ENCODE data around the gene SECTM1. TPM values are rescaled to one million over a fixed set of nuclear protein-coding genes. Genes with fewer than 3 reads are reported as not detected.
"Not testable (repeated sequence)": the region's sequence is repeated elsewhere in the genome, so short reads cannot be mapped to it uniquely, and the experiment has no call there.

SECTM1 gene
- total RNA-seq, 1 experiment from 2014 or later, result 0.51 TPM

DNA sequence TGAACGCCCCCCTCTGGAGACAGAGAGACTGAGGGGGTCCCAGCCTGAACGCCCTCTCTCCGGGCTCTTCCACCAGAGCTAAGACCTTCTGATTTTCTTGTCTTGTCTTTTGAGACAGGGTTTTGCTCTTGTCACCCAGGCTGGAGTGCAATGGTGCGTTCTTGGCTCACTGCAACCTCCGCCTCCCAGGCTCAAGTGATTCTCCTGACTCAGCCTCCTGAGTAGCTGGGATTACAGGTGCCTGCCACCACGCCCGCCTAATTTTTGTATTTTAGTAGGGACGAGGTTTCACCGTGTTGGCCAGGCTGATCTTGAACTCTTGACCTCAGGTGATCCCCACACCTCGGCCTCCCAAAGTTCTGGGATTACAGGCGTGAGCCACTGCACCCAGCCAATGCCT, 14.4 kb upstream of the SECTM1 start:
- DNase-seq (ENCODE audit: low read depth), result not testable (repeated sequence)

GRCh38 chr17:82346342-82347300, 13.1 kb upstream of the SECTM1 start:
- DNase-seq (ENCODE audit: low read depth), result no peak

- DNase-seq (ENCODE audit: low read depth), result no peak
These were observed 11.8 kb upstream of the SECTM1 start for GRCh38 chr17:82345151-82345976.

DNA sequence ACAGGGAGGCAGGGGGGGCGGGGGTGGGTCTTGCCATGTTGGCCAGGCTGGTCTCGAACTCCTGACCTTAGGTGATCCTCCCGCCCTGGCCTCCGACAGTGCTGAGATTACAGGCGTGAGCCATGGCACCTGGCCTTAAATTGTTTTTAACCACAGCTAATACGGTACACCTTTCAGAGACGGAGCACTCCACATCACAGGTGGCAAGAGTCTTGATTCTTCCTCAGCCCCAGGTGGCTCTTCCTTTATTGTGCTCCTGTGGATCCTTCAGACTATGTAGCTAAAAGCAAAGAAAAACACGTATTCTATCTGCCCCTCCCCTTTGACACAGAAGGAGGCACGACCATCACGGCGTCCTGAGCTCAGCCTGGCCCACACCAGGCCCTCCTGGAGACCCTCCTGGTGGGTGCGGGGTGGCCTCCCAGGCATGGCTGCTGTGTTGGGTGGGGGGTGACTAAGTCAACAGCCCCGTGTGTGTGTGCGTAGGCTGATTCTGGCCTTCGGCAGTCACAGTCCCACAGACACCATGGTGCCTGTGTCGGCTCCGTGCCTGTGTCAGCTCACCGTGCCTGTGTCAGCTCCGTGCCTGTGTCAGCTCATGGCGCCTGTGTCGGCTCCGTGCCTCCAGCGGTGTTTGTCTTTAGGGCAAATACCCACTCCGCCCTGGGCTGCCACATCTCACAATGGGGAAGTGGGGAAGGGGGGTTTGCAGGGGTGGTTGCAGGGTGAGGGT, 10.8 kb upstream of the SECTM1 start:
- no peak for DNase-seq (ENCODE audit: low read depth)

- no peak for DNase-seq (ENCODE audit: low read depth)
These were observed 10.0 kb upstream of the SECTM1 start for GRCh38 chr17:82343560-82343959.

GRCh38 chr17:82342361-82343079, 9.0 kb upstream of the SECTM1 start:
- no peak for DNase-seq (ENCODE audit: low read depth)

DNA sequence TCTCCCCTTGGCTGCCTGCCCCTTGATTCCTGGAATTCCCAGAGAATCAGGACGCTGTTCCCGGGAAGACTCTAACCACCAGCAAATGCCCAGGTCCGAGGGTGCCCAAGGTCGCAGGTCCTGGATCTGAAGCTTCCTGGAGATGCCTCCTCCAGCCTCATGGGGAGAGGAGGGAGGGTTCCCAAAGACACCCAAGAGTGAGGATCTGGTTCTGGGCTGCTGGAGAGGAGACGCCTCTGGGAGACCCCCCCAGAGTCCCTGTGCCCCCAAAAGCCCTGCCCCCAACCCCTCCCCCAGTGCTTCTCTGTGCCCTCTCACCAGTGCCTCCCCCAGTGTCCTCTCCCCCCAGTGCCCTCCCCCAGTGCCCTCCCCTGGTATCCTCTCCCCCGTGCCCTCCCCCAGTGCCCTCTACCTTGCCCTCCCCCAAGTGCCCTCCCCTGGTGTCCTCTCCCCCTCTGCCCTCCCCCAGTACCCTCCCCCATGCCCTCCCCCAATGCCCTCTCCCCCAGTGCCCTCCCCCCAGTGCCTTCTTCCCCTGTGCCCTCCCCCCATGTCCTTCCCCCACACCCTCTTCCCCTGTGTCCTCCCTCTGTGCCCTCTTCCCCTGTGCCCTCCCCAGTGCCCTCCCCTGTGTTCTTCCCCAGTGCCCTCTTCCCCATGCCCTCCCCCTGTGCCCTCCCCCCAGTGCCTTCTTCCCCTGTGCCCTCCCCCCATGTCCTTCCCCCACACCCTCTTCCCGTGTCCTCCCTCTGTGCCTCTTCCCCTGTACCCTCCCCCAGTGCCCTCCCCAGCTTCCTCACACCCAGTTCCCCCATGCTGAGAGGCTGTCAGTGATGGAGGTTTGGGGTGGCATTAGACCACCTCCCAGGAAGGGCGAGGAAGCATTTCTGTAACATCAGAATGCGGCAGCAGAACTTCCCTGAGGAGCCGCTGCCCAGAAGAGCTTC, 6.3 kb upstream of the SECTM1 start:
- no peak for DNase-seq (ENCODE audit: low read depth)

GRCh38 chr17:82338858-82339633, 5.5 kb upstream of the SECTM1 start:
- DNase-seq (ENCODE audit: low read depth), result peak; percentile 80

- DNase-seq (ENCODE audit: low read depth), result peak; percentile 39
These were observed 1.2 kb upstream of the SECTM1 start for GRCh38 chr17:82334622-82335394.

DNA sequence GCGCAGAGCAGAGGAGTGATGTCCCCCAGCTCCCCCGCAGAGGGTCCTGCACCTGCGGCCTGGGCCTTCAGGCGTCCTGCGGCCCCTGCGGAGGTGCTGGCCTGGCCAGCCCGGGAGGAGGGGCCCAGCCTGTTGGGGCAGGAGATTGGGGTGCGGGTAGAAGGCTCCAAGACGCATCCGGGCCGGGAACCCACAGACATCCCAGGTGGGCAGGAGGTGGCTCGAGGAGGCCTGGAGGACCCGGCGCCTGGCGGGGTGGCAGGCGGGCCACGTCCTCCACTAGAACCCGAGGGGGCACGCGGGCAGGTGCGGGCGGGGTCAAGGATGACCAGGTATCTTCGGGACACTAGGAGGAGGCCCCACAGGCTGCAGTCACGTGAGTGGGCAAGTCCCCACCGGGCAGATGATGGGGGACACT, 647 bp upstream of the SECTM1 start:
- DNase-seq (ENCODE audit: low read depth), result no peak

DNA sequence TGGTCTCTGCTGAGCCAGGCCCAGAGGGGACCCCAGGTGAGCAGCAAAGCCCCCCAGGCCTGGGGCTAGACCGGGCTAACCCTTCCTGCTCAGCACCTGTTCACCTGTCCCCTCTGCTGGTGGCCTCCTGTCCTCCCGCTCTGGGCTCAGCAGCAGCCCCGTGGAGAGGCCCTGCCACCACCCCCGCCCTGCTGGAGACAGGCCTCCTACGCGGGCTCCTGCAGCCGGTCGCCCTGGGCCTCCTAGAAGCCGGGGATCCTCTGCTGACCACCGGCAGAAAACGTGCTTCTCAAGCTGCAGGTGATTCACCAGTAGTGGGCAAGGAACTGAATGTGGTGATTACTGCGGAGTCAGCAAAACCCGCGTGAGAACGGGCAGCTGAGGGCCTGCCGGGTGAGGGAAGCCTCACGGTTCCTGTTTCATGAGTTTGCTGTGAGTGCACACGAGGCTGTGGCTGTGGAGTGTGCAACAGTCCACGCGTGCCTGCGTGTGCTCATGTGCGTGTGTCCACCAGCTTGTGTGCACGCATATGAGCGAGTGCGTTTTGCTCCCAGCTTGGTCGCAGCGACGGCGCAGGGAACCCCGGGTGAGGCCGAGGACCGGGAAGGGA, 792 bp downstream of the SECTM1 start:
- DNase-seq (ENCODE audit: low read depth), result peak; percentile 61

DNA sequence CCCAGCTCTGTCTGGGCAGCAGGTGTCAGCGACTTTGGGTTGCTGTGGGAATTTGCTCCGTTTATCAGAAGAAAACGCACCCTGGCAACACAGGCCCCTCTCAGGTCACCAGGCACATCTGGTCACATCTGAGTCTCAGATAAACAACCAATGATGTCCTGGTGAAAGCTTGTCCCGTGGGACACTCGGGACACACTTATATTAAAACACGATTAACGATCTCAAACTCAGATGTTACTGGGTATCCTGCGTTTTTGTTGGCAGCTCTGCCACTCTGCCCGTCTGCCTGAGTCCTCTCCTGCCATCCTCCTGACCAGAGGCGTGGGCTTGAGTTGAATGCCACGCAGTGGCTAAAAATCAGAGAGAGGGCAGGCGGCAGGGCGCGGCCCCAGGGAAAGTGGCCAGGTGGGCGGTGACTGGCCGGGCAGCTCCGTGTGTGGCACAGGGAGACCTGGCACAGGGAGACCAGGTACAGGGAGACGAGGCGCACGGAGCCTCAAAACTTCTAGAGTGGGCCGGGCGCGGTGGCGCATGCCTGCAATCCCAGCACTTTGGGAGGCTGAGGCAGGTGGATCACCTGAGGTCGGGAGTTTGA, 2.1 kb downstream of the SECTM1 start:
- no peak for DNase-seq (ENCODE audit: low read depth)

DNA sequence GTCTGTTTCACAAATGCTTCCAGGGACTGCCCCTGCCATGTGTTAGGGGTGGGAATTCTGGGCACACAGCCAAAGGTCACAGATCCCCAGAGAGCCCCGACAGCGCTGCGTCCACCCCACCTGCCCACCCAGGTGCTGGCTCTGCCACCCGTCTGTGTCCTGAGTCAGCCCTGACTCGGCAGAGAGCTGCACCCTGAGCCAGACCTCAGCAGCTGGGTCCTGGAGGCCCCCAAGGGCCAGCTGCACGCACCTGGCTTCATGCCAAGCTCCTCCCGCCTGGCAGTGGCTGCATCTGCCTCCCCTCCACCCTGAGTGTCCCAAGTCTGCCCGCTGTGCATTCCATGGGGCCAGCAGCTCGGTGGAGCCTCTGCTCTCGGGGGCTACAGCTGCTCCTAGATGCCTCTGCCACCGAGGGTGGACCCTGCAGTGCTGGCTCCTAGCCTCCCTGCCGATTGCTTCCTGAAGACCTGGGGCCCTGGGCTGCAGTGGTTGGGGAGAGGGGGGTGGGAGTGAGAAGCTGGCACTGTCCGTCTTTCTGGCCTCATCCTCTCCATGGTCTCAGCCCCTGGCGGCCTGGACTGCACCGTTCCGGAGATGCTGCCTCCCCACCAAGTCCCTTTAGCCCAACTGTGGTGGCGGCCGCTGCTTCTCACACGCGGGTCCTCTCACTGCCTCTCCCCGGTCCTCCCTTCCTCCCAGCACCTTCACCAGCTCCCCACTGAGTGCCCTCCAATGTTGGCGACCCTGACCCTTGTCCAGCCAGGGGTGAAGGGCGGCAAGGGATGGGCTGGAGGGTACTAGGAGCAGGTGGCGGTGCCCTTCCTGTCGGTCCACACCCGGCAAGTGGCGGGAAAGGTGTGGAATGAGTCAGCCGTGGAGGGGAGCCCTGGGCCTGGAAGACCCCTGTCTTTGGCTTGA, 3.0 kb downstream of the SECTM1 start:
- DNase-seq (ENCODE audit: low read depth), result peak; percentile 89

DNA sequence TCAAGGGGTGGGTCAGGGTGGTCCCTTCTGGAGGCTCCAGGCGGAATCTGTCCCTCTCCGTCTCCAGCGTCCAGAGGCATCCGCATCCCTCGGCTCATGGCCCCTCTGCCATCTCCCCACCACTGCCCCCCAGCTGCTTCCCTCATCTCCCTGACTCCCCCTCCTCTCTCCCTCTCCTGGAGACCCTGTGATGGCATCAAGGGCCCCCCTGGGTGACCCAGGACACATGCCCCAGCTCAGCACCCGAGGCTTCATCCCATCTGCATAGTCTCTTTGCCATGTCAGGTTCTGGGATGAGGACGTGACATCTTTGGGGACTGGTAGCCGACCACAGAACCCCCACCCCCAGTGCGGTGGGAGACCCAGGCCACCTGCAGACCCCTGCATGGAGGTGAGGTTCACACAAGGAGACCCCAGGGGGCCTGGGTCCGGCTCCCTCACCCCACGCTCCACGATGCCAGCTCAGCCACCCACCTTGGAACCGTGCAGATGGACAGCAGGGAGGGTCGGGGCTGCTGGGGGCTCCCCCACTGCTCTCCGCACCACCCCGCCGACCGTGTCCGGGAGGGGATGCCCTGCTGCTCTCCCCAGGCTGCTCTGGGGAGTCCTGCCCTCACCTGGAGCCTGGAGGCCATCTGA, 3.8 kb downstream of the SECTM1 start:
- no peak for DNase-seq (ENCODE audit: low read depth)

DNA sequence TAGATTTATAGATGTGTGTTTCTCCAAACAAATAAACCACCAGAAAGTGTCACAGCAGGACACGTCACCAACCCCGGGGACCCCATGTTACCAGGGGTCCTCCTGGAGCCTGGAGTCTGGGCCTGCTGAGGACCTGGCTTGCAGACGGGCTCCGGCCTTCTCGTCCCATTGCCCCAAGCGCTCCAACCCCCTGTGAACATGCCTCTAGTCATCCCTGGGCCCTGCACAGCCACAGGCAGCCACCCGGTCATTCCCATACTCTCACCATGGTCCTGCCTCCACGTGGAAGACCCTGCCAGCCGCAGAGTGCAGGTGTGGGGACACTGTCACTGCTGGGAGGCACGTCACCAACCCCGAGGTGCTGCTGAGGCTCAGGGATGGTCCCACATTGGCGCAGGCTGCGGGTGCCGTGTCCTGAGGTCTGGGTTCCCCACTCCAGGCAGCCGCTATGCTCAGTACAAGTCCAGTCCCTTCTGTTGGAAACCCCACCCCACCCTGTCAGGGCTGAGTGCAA, 4.5 kb downstream of the SECTM1 start:
- DNase-seq (ENCODE audit: low read depth), result no peak

All from Daoy (cell line).